ENCODE data around the gene ADGRA3.

ADGRA3 gene

DNA sequence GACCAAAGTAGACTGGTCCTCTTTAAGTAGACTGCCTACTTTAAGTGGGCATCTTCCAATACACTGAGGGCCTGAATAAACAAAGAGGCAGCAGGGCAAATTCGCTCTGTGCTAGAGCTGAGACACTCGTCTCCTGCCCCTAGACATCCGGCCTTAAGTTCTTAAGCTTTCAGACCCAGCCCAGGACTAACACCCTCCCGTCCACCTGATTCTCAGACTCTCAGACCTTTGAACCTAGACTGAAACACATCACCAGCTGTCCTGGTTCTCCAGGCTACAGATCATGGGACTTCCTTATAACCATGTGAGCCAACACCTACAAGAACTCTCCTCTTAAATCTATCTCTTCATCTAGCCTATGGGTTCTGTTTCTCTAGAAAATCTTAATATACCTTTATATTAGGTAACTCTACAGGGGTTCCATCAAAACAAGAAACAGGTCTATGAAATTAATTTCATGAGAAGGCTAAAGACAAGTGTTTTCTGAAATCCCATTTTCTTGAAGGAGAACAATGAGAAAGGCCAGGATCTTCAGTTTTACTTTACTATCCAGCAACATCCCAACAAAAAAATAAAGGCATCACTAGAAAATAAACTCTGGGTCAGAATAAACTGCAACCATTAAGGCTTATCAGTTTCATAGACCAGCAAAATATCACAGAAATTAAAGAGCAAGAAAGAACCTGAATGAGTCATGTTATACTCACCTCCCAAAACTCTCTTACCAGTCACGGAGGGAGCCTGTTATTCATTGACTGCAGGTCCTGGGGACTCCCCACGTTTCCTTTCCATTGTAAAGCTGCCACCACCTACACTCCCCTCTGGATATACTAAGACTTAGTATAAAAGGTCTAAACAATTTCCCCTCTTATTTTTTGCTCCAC is 14.8 kb downstream of the ADGRA3 start:
- no peak for DNase-seq (ENCODE audit: low spot score)
- TF ChIP-seq CTCF (IDR thresholded peaks at IDR 0.05; ENCODE audit: extremely low read depth, missing control alignments): no peak

- no peak for DNase-seq (ENCODE audit: low spot score)
- TF ChIP-seq CTCF (IDR thresholded peaks at IDR 0.05; ENCODE audit: extremely low read depth, missing control alignments): no peak
These were observed 15.7 kb downstream of the ADGRA3 start for GRCh38 chr4:22500128-22500611.

DNA sequence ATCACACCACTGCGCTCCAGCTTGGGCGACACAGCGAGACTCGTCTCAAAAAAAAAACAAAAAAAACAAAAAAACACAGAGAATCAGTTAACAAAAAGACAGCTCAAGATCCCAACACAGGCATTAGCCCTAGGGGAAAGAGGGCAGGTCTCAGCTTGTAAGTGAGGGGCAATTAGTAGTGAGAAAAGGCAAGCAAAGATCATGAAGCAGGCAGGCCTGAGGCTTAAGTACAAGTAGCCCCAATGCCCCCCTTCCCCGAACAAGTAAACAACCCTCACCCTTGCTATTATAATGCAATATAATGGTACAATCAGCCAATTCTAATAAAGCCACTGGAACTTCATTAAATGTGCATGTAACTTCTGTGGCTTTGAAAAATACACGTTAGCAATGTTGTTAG is 17.0 kb downstream of the ADGRA3 start:
- TF ChIP-seq CTCF (IDR thresholded peaks at IDR 0.05; ENCODE audit: extremely low read depth, missing control alignments): no peak

DNA sequence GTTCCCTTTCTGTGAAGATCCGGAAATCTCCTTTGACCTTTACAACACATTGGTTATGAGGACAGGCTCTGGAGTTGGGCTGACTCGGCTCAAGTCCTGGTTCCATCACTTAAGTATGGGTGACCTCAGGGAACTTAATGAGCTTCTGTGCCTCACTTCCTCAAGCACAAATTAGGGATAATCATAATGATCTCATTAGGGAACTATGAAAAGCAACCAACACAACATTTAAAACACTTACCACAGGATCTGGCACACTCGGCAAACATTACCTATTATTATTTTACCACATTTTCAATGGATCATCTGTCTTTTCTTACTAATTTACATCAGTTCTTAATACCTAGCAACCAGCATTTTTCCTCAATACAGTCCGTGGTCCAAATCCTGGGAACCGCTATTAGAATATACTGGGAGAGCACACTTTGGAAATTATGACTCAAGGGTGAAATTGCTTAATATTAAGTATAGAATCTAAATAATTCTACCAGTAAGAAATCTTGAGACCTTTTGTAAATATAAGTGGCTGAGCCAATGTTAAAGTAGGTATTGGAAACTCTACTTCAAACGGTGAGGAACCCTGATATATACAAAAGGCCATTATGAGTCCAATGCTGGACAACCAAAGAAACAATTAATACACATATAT is 19.6 kb downstream of the ADGRA3 start:
- no peak for DNase-seq (ENCODE audit: low spot score)
- TF ChIP-seq CTCF (IDR thresholded peaks at IDR 0.05; ENCODE audit: extremely low read depth, missing control alignments): no peak

More for the DNA sequence above, 17.0 kb downstream of the ADGRA3 start:
- DNase-seq (ENCODE audit: low spot score): no peak

DNA sequence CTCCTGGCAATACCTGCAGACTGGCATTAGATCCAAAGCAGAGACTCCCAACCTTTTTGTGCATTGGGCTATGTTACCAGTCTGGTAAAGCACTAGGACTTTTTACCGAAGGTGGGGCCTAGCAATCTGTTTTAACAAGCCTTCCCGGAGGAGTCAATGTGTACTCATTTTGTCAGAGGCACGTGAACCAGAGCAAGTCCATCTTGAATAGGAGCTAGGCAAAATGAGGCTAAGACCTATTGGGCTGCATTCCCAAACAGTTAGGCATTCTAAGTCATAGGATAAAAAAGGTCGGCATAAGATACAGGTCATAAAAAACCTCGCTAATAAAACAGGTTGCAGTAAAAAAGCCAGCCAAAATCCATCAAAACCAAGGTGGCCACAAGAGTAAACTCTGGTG is 22.3 kb downstream of the ADGRA3 start:
- TF ChIP-seq CTCF (IDR thresholded peaks at IDR 0.05; ENCODE audit: extremely low read depth, missing control alignments): no peak
- no peak for DNase-seq (ENCODE audit: low spot score)

- TF ChIP-seq CTCF (IDR thresholded peaks at IDR 0.05; ENCODE audit: extremely low read depth, missing control alignments): no peak
- no peak for DNase-seq (ENCODE audit: low spot score)
These were observed 22.9 kb downstream of the ADGRA3 start for GRCh38 chr4:22492987-22493386.

DNA sequence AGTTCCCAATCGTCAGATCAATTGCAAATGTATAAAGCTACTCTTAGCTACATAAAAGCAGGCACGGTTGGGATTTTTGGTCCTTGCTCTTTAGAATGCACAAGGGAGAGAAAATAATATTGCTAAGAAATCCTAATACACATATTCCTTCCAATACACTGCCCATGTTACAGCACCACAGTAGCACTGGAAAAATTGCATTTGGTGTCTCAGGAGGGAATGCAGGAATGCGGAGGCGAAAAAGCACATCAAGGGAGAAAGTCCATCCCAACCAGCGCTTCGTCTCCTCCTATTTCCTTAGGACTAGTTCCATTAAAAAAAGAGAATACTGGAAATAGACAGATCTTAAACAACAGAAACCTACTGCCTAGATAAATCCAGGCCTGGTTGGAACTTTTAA is 23.9 kb downstream of the ADGRA3 start:
- TF ChIP-seq CTCF (IDR thresholded peaks at IDR 0.05; ENCODE audit: extremely low read depth, missing control alignments): no peak
- DNase-seq (ENCODE audit: low spot score): no peak
